ENCODE measurements around the gene OR9Q2.

Gene OR9Q2

GRCh38 chr11:58188770-58189169 lies at the start of gene OR9Q2:
Gene OR9Q2, plus strand, starts transcription at chr11:58189070. Its CDS starts 1,421 bp downstream, at chr11:58190491.
- Histone ChIP-seq H3K4me3 (no peak within 1 kb of the TSS), H3K9ac (ENCODE audit: insufficient read length) (no peak within 1 kb of the TSS), H3K27ac (no peak within 1 kb of the TSS), H3K36me3 (ENCODE audit: insufficient read depth, low read length) (no peaks in the 10 kb centered on the region), H3K9me3 (ENCODE audit: low read depth, low read length) (no peaks in the 10 kb centered on the region)
- no peak for TF ChIP-seq EZH2 (IDR thresholded peaks at IDR 0.05)
- TF ChIP-seq POLR2AphosphoS5 (IDR thresholded peaks at IDR 0.05; ENCODE audit: borderline replicate concordance, low read depth, low read length): no peak
- no peak for TF ChIP-seq FOXP2 (optimal IDR thresholded peaks at IDR 0.05; ENCODE audit: control extremely low read depth, extremely low read length, insufficient read depth)
- DNase-seq (ENCODE audit: low read depth, low spot score): no peak

- H3K4me3 ChIP-seq: no peak overlapping the region
- no peak for DNase-seq (ENCODE audit: low read depth, low spot score)
- no peak overlapping the region for H3K9ac ChIP-seq (ENCODE audit: insufficient read length)
- no peaks in the 10 kb centered on the region for H3K36me3 ChIP-seq (ENCODE audit: insufficient read depth, low read length)
- TF ChIP-seq POLR2AphosphoS5 (IDR thresholded peaks at IDR 0.05; ENCODE audit: borderline replicate concordance, low read depth, low read length) (no peak), FOXP2 (optimal IDR thresholded peaks at IDR 0.05; ENCODE audit: control extremely low read depth, extremely low read length, insufficient read depth) (no peak), EZH2 (IDR thresholded peaks at IDR 0.05) (no peak)
- H3K27ac ChIP-seq: no peak overlapping the region
- no peaks in the 10 kb centered on the region for H3K9me3 ChIP-seq (ENCODE audit: low read depth, low read length)
These were observed 46.1 kb upstream of the OR9Q2 start for GRCh38 chr11:58142761-58143160.

GRCh38 chr11:58152781-58153180 lies 36.1 kb upstream of the OR9Q2 start:
- Histone ChIP-seq H3K36me3 (ENCODE audit: insufficient read depth, low read length) (no peaks in the 10 kb centered on the region), H3K9me3 (ENCODE audit: low read depth, low read length) (no peaks in the 10 kb centered on the region), H3K4me3 (no peak overlapping the region), H3K27ac (no peak overlapping the region), H3K9ac (ENCODE audit: insufficient read length) (no peak overlapping the region)
- TF ChIP-seq EZH2 (IDR thresholded peaks at IDR 0.05): no peak
- TF ChIP-seq FOXP2 (optimal IDR thresholded peaks at IDR 0.05; ENCODE audit: control extremely low read depth, extremely low read length, insufficient read depth): no peak
- TF ChIP-seq POLR2AphosphoS5 (IDR thresholded peaks at IDR 0.05; ENCODE audit: borderline replicate concordance, low read depth, low read length): no peak
- no peak for DNase-seq (ENCODE audit: low read depth, low spot score)

DNA sequence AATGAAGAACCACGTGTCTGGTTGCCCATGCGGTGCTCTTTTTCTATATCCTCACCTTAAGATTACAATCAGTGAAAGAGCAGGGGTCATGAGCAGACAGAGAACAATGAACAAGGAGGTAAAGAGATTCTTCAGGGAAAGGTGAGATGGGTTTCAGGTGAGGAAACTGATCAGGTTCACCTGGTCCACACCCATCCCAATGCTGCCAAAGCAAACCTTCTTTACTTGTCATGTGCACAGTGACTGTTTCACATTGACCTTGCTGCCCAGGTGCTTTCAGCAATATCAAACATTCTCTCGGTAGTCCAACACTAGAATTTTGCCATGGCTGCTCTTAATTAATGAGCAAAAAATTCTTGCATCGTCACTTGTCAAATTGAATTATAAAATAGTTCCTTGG lies 24.5 kb upstream of the OR9Q2 start:
- no peaks in the 10 kb centered on the region for H3K36me3 ChIP-seq (ENCODE audit: insufficient read depth, low read length)
- TF ChIP-seq POLR2AphosphoS5 (IDR thresholded peaks at IDR 0.05; ENCODE audit: borderline replicate concordance, low read depth, low read length) (no peak), FOXP2 (optimal IDR thresholded peaks at IDR 0.05; ENCODE audit: control extremely low read depth, extremely low read length, insufficient read depth) (no peak), EZH2 (IDR thresholded peaks at IDR 0.05) (no peak)
- no peaks in the 10 kb centered on the region for H3K9me3 ChIP-seq (ENCODE audit: low read depth, low read length)
- no peak overlapping the region for H3K27ac ChIP-seq
- no peak for DNase-seq (ENCODE audit: low read depth, low spot score)
- no peak overlapping the region for H3K4me3 ChIP-seq
- H3K9ac ChIP-seq (ENCODE audit: insufficient read length): no peak overlapping the region

GRCh38 chr11:58164990-58165389 lies 23.9 kb upstream of the OR9Q2 start:
- no peaks in the 10 kb centered on the region for H3K9me3 ChIP-seq (ENCODE audit: low read depth, low read length)
- no peak overlapping the region for H3K4me3 ChIP-seq
- H3K36me3 ChIP-seq (ENCODE audit: insufficient read depth, low read length): no peaks in the 10 kb centered on the region
- no peak overlapping the region for H3K9ac ChIP-seq (ENCODE audit: insufficient read length)
- no peak for DNase-seq (ENCODE audit: low read depth, low spot score)
- no peak overlapping the region for H3K27ac ChIP-seq
- TF ChIP-seq POLR2AphosphoS5 (IDR thresholded peaks at IDR 0.05; ENCODE audit: borderline replicate concordance, low read depth, low read length) (no peak), FOXP2 (optimal IDR thresholded peaks at IDR 0.05; ENCODE audit: control extremely low read depth, extremely low read length, insufficient read depth) (no peak), EZH2 (IDR thresholded peaks at IDR 0.05) (no peak)

GRCh38 chr11:58165504-58166106 lies 23.3 kb upstream of the OR9Q2 start:
- TF ChIP-seq POLR2AphosphoS5 (IDR thresholded peaks at IDR 0.05; ENCODE audit: borderline replicate concordance, low read depth, low read length) (no peak), EZH2 (IDR thresholded peaks at IDR 0.05) (no peak), FOXP2 (optimal IDR thresholded peaks at IDR 0.05; ENCODE audit: control extremely low read depth, extremely low read length, insufficient read depth) (no peak)
- Histone ChIP-seq H3K9me3 (ENCODE audit: low read depth, low read length) (no peaks in the 10 kb centered on the region), H3K36me3 (ENCODE audit: insufficient read depth, low read length) (no peaks in the 10 kb centered on the region), H3K27ac (no peak overlapping the region), H3K9ac (ENCODE audit: insufficient read length) (no peak overlapping the region), H3K4me3 (no peak overlapping the region)
- no peak for DNase-seq (ENCODE audit: low read depth, low spot score)

- H3K27ac ChIP-seq: no peak overlapping the region
- no peak for TF ChIP-seq FOXP2 (optimal IDR thresholded peaks at IDR 0.05; ENCODE audit: control extremely low read depth, extremely low read length, insufficient read depth)
- TF ChIP-seq POLR2AphosphoS5 (IDR thresholded peaks at IDR 0.05; ENCODE audit: borderline replicate concordance, low read depth, low read length): no peak
- no peak for TF ChIP-seq EZH2 (IDR thresholded peaks at IDR 0.05)
- DNase-seq (ENCODE audit: low read depth, low spot score): no peak
- H3K4me3 ChIP-seq: no peak overlapping the region
- no peak overlapping the region for H3K9ac ChIP-seq (ENCODE audit: insufficient read length)
- H3K36me3 ChIP-seq (ENCODE audit: insufficient read depth, low read length): no peaks in the 10 kb centered on the region
- no peaks in the 10 kb centered on the region for H3K9me3 ChIP-seq (ENCODE audit: low read depth, low read length)
These were observed 11.3 kb upstream of the OR9Q2 start for GRCh38 chr11:58177409-58178054.

DNA sequence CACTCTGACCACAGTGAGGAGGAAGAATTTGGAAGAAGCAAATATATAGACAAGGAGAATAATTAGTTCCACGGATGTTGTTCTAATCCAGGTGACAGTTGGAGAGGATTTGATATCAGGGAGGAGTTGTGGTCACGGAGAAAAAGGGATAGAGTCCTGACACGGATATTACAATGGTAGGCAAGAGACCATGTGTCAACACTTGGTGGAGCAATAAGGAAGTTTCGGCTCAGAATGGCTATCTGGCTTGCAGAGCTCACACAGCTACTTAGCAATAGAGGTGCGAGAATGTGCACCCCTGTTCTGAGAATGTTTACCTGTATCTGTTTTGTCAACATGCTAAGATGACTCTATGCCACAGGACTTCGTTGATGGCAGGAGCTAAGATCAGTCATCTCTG lies 10.4 kb upstream of the OR9Q2 start:
- DNase-seq (ENCODE audit: low read depth, low spot score): no peak
- H3K9ac ChIP-seq (ENCODE audit: insufficient read length): no peak overlapping the region
- TF ChIP-seq POLR2AphosphoS5 (IDR thresholded peaks at IDR 0.05; ENCODE audit: borderline replicate concordance, low read depth, low read length) (no peak), FOXP2 (optimal IDR thresholded peaks at IDR 0.05; ENCODE audit: control extremely low read depth, extremely low read length, insufficient read depth) (no peak), EZH2 (IDR thresholded peaks at IDR 0.05) (no peak)
- no peaks in the 10 kb centered on the region for H3K36me3 ChIP-seq (ENCODE audit: insufficient read depth, low read length)
- no peaks in the 10 kb centered on the region for H3K9me3 ChIP-seq (ENCODE audit: low read depth, low read length)
- no peak overlapping the region for H3K4me3 ChIP-seq
- H3K27ac ChIP-seq: no peak overlapping the region
